SK-N-SH (cell line): ENCODE data around the gene FMO5. TPM values are rescaled to one million over a fixed set of nuclear protein-coding genes. Genes with fewer than 3 reads are reported as not detected.

ENCODE experiments used
- CTCF ChIA-PET: fragments of 300-600, 350-600 bp; formaldehyde crosslinking; extraction: SDS; loops from one replicate; lab custom pipeline; 2021; lab: Yijun Ruan, JAX
- POLR2A ChIA-PET: fragments of 350-600 bp; sonication (Branson Sonifier 250); formaldehyde crosslinking; extraction: SDS; loops from one replicate; lab custom pipeline; 2020; ENCODE audit warnings: antibody characterized with exemption, inconsistent platforms; lab: Yijun Ruan, JAX
- DNase-seq: peaks from one replicate; pipeline ENCODE4 v3.0.0; 2012
- H2AFZ ChIP-seq: fragments of 200-600 bp; sonication (generic); 2 replicates; pipeline ENCODE4 v1.8.1; 2016; ENCODE audit warnings: antibody characterized with exemption, mild to moderate bottlenecking, low read depth
- H3F3A ChIP-seq: fragments of 200-600 bp; sonication (generic); replicated peaks from 2 replicates; pipeline ENCODE3; 2016; ENCODE audit warnings: antibody characterized with exemption, mild to moderate bottlenecking; ENCODE audit not compliant: insufficient read depth
- H3K27ac ChIP-seq, 2 experiments: fragments of 200-500 bp in 1 of 2; fragments of 200-600 bp in 1 of 2; sonication (Bioruptor generic) in 1 of 2; sonication (generic), shearing (Covaris generic) in 1 of 2; 2 replicates each; pipeline versions ENCODE4 v1.5.1 to v1.6.1; 2014 to 2016; ENCODE audit warnings: low read depth in 2 of 2, inconsistent platforms in 1 of 2, low read length in 1 of 2, mild to moderate bottlenecking in 1 of 2, mixed read lengths in 1 of 2
- H3K27me3 ChIP-seq: fragments of 200-600 bp; sonication (generic), shearing (Covaris generic); 2 replicates; pipeline ENCODE4 v1.6.1; 2016; ENCODE audit warnings: mixed run types; ENCODE audit not compliant: insufficient read depth
- H3K36me3 ChIP-seq, 2 experiments: fragments of 200-500 bp in 1 of 2; fragments of 200-600 bp in 1 of 2; sonication (Bioruptor generic) in 1 of 2; sonication (generic) in 1 of 2; replicated peaks in 1 of 2; 2 replicates each; pipeline versions ENCODE3 to v1.5.1; 2014 to 2016; ENCODE audit warnings: low read length in 1 of 2, mild to moderate bottlenecking in 1 of 2; ENCODE audit not compliant: insufficient read depth in 2 of 2, control insufficient read depth in 1 of 2
- H3K4me1 ChIP-seq, 2 experiments: fragments of 200-500 bp in 1 of 2; fragments of 200-600 bp in 1 of 2; sonication (Bioruptor generic) in 1 of 2; sonication (generic), shearing (Covaris generic) in 1 of 2; 2 replicates each; pipeline versions ENCODE4 v1.5.1 to v1.6.1; 2014 to 2016; ENCODE audit warnings: low read depth in 1 of 2, low read length in 1 of 2, mixed run types in 1 of 2; ENCODE audit not compliant: insufficient read depth in 2 of 2, control insufficient read depth in 1 of 2
- H3K4me2 ChIP-seq: fragments of 200-600 bp; sonication (generic), shearing (Covaris generic); 2 replicates; pipeline ENCODE4 v1.6.1; 2017; ENCODE audit warnings: mixed run types
- H3K4me3 ChIP-seq, 2 experiments: fragments of 200-500 bp in 1 of 2; fragments of 200-600 bp in 1 of 2; sonication (Bioruptor generic) in 1 of 2; sonication (generic), shearing (Covaris generic) in 1 of 2; 2 replicates each; pipeline versions ENCODE4 v1.5.1 to v1.8.1; 2014 to 2016; ENCODE audit warnings: low read depth in 2 of 2, inconsistent platforms in 1 of 2, low read length in 1 of 2, mild to moderate bottlenecking in 1 of 2, mixed read lengths in 1 of 2, moderate library complexity in 1 of 2
- H3K79me2 ChIP-seq: fragments of 200-600 bp; sonication (generic); 2 replicates; pipeline ENCODE4 v1.8.1; 2017; ENCODE audit warnings: mild to moderate bottlenecking; ENCODE audit not compliant: insufficient read depth
- H3K9ac ChIP-seq: fragments of 200-600 bp; sonication (generic); 2 replicates; pipeline ENCODE4 v1.6.1; 2017; ENCODE audit warnings: mixed run types
- H3K9me2 ChIP-seq: fragments of 200-600 bp; sonication (generic); 2 replicates; pipeline ENCODE4 v1.6.1; 2017; ENCODE audit warnings: mixed run types
- H3K9me3 ChIP-seq: fragments of 200-600 bp; sonication (generic); 2 replicates; pipeline ENCODE4 v1.6.1; 2017; ENCODE audit warnings: mixed run types, mild to moderate bottlenecking, moderate library complexity
- H4K20me1 ChIP-seq: fragments of 200-600 bp; sonication (generic); 2 replicates; pipeline ENCODE4 v1.6.1; 2017; ENCODE audit warnings: mild to moderate bottlenecking, mixed run types; ENCODE audit not compliant: insufficient read depth
- CHD2 ChIP-seq: fragments of 150-350 bp; IDR thresholded peaks from 2 replicates; pipeline ENCODE4 v1.6.1; 2018; ENCODE audit warnings: low read length; ENCODE audit not compliant: partially characterized antibody
- ELF1 ChIP-seq: IDR thresholded peaks from 2 replicates; pipeline ENCODE4 v1.4.0; 2012
- EP300 ChIP-seq, 2 experiments: IDR thresholded peaks; 2 replicates each; pipeline versions ENCODE4 v1.4.0 to v1.6.1; 2012; ENCODE audit warnings: borderline replicate concordance in 1 of 2, low read depth in 1 of 2, low read length in 1 of 2
- EZH2phosphoT487 ChIP-seq: fragments of 200-600 bp; sonication (generic); IDR thresholded peaks from 2 replicates; pipeline ENCODE4 v1.6.1; 2017; ENCODE audit warnings: low read depth, mixed run types, mild to moderate bottlenecking, antibody characterized with exemption, moderate library complexity, borderline replicate concordance
- FOXJ3 ChIP-seq: sonication (generic); formaldehyde crosslinking; IDR thresholded peaks from 2 replicates; pipeline ENCODE4 v1.5.1; 2020; ENCODE audit warnings: mild to moderate bottlenecking, missing genetic modification reagents
- JUND ChIP-seq: IDR thresholded peaks from 2 replicates; pipeline ENCODE4 v1.4.0; 2012
- MAX ChIP-seq: IDR thresholded peaks from 2 replicates; pipeline ENCODE4 v1.4.0; 2012; ENCODE audit warnings: low read depth
- MEF2A ChIP-seq: IDR thresholded peaks from 2 replicates; pipeline ENCODE4 v1.4.0; 2012; ENCODE audit warnings: low read depth, borderline replicate concordance
- MXI1 ChIP-seq: IDR thresholded peaks from 2 replicates; pipeline ENCODE4 v1.6.1; 2012; ENCODE audit warnings: mild to moderate bottlenecking, low read depth, low read length, improper control_type of control experiment
- NFIC ChIP-seq: IDR thresholded peaks from 2 replicates; pipeline ENCODE4 v1.4.0; 2012; ENCODE audit warnings: borderline replicate concordance
- NRF1 ChIP-seq: IDR thresholded peaks from 2 replicates; pipeline ENCODE4 v1.6.1; 2012; ENCODE audit warnings: low read depth, mild to moderate bottlenecking, low read length
- POLR2AphosphoS5 ChIP-seq: IDR thresholded peaks from 2 replicates; pipeline ENCODE4 v1.6.1; 2012; ENCODE audit warnings: low read depth, low read length
- RFX5 ChIP-seq: IDR thresholded peaks from 2 replicates; pipeline ENCODE4 v1.6.1; 2012; ENCODE audit warnings: mild to moderate bottlenecking, improper control_type of control experiment, low read length
- RXRA ChIP-seq: IDR thresholded peaks from 2 replicates; pipeline ENCODE4 v1.4.0; 2012; ENCODE audit warnings: low read depth, mild to moderate bottlenecking, borderline replicate concordance
- SIN3A ChIP-seq: IDR thresholded peaks from 2 replicates; pipeline ENCODE4 v1.6.1; 2012; ENCODE audit warnings: low read depth, mild to moderate bottlenecking, low read length, moderate library complexity, borderline replicate concordance
- SMC3 ChIP-seq: IDR thresholded peaks from 2 replicates; pipeline ENCODE4 v1.6.1; 2012; ENCODE audit warnings: low read depth, low read length, improper control_type of control experiment
- WGBS: methylation state at CpG from one replicate; pipeline ENCODE4 v1.1.6; 2017; ENCODE audit warnings: low lambda C conversion rate; 5-methylcytosine and 5-hydroxymethylcytosine counted together
- polyA plus RNA-seq, 3 experiments: library from polyadenylated mRNA; depleted of rRNA; stranded (reverse); fragments of >200 nt; gene quantifications; 2 replicates each; pipeline ENCODE4 v1.2.3, GENCODE V29; 2012
- TF ChIP-seq, protein P1 (sequence below): IDR thresholded peaks from 2 replicates; pipeline ENCODE4; 2012
- TF ChIP-seq, protein P2 (sequence below): fragments of 200-600 bp; sonication (generic); IDR thresholded peaks from 2 replicates; pipeline ENCODE4 v1.6.1; 2017; ENCODE audit warnings: antibody characterized with exemption, mild to moderate bottlenecking, moderate library complexity
- TF ChIP-seq, protein P3 (sequence below): IDR thresholded peaks from 2 replicates; pipeline ENCODE4 v1.4.0; 2012; ENCODE audit warnings: low read depth, borderline replicate concordance

FMO5 gene
- polyA plus RNA-seq, 1 of the 3 experiments (the other 2 are of a cell fraction), result 0.30 TPM

DNA sequence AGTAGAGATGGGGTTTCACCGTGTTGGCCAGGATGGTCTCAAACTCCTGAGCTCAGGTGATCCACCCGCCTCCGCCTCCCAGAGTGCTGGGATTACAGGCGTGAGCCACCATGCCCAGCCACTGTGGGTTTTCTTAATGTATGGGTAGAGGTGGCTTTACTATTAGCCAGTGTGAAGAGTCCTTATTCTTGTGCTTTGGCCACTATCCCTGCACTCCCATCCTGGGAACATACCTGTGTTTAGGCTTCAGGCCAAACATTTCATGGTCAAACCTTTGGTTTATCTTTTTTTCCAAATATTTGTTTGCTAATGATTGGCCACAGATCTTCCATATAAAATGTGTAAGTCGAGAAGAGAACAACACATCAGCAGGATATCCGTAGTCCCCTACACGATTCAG lies 16.5 kb downstream of the FMO5 start:
- TF ChIP-seq SMC3, result no peak
- TF ChIP-seq MAX, result no peak
- no peak for TF ChIP-seq CHD2
- TF ChIP-seq EP300 (IDR thresholded peaks at IDR 0.05; ENCODE audit: borderline replicate concordance in 1 of 2, low read depth in 1 of 2, low read length in 1 of 2), result no peak
- TF ChIP-seq RFX5, result no peak
- no peak for TF ChIP-seq MEF2A
- TF ChIP-seq MXI1, result no peak
- no peak for TF ChIP-seq FOXJ3
- no peak for TF ChIP-seq RXRA
- TF ChIP-seq, all 33 proteins: peak for 0
- no peaks in the 10 kb centered on the region for H3K9me3 ChIP-seq
- H3K27me3 ChIP-seq, result no peaks in the 10 kb centered on the region
- ChIA-PET CTCF (no interaction called here), POLR2A (no interaction called here)
- H3K27ac ChIP-seq, result no peak overlapping the region
- no peaks in the 10 kb centered on the region for H3K36me3 ChIP-seq
- no peaks in the 10 kb centered on the region for H4K20me1 ChIP-seq
- no peaks in the 10 kb centered on the region for H3F3A ChIP-seq
- H3K4me1 ChIP-seq, result no peaks in the 10 kb centered on the region
- 74% methylated on average over 7 of the region's 7 CpGs for WGBS
- H3K4me2 ChIP-seq, result no peak overlapping the region
- no peak overlapping the region for H2AFZ ChIP-seq
- no peaks in the 10 kb centered on the region for H3K79me2 ChIP-seq
- DNase-seq, result no peak
- H3K9me2 ChIP-seq, result no peaks in the 10 kb centered on the region
- H3K9ac ChIP-seq, result no peak overlapping the region
- H3K4me3 ChIP-seq, result no peak overlapping the region

GRCh38 chr1:147207192-147207591 lies 17.9 kb downstream of the FMO5 start:
- H3K36me3 ChIP-seq, result no peaks in the 10 kb centered on the region
- H3K79me2 ChIP-seq, result no peaks in the 10 kb centered on the region
- ChIA-PET POLR2A (no interaction called here), CTCF (no interaction called here)
- H3F3A ChIP-seq, result no peaks in the 10 kb centered on the region
- no peaks in the 10 kb centered on the region for H4K20me1 ChIP-seq
- no peaks in the 10 kb centered on the region for H3K9me2 ChIP-seq
- H3K4me2 ChIP-seq, result no peak overlapping the region
- no peak for DNase-seq
- H2AFZ ChIP-seq, result no peak overlapping the region
- 10% methylated on average over 1 of the region's 1 CpG for WGBS
- TF ChIP-seq, protein P1, sequence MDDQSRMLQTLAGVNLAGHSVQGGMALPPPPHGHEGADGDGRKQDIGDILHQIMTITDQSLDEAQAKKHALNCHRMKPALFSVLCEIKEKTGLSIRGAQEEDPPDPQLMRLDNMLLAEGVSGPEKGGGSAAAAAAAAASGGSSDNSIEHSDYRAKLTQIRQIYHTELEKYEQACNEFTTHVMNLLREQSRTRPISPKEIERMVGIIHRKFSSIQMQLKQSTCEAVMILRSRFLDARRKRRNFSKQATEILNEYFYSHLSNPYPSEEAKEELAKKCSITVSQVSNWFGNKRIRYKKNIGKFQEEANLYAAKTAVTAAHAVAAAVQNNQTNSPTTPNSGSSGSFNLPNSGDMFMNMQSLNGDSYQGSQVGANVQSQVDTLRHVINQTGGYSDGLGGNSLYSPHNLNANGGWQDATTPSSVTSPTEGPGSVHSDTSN, result no peak
- TF ChIP-seq RFX5 (no peak), MEF2A (no peak), ELF1 (no peak), CHD2 (no peak), NFIC (no peak)
- H3K9ac ChIP-seq, result no peak overlapping the region
- H3K4me1 ChIP-seq, result no peaks in the 10 kb centered on the region
- no peak overlapping the region for H3K27ac ChIP-seq
- H3K9me3 ChIP-seq, result no peaks in the 10 kb centered on the region
- H3K27me3 ChIP-seq, result no peaks in the 10 kb centered on the region
- no peak overlapping the region for H3K4me3 ChIP-seq

DNA sequence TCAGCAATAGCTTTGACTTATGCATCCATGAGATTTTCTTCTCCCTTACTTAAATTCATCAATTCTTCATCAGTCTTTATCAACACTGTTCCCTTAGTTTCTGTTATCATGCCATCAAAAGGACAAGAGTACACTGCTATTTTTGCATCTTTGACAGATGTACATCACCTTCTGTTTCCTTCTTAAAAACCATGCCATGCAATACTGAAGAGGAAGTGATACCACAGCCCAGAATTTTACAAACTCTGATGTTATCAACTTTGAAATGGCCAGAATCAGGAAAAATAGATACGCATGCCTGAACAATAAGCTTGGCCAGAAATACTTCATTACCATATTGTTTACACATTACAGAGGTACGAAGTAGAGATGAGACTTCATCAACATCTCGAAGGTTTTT lies 21.1 kb downstream of the FMO5 start:
- H3K4me3 ChIP-seq, result no peak overlapping the region
- H3K79me2 ChIP-seq, result no peaks in the 10 kb centered on the region
- whole genome bisulfite sequencing, result 55% methylated on average over 3 of the region's 3 CpGs
- H3K9ac ChIP-seq, result no peak overlapping the region
- no peaks in the 10 kb centered on the region for H3K9me3 ChIP-seq
- H3F3A ChIP-seq, result no peaks in the 10 kb centered on the region
- H3K27me3 ChIP-seq, result no peaks in the 10 kb centered on the region
- no peaks in the 10 kb centered on the region for H4K20me1 ChIP-seq
- no peaks in the 10 kb centered on the region for H3K4me1 ChIP-seq
- no peak overlapping the region for H3K27ac ChIP-seq
- DNase-seq, result no peak
- H3K36me3 ChIP-seq, result no peaks in the 10 kb centered on the region
- no peaks in the 10 kb centered on the region for H3K9me2 ChIP-seq
- CTCF ChIA-PET, result interaction anchor here (0.7 to 1.4 kb wide), 2 partner anchors 38 to 39 kb away, joined by 3 to 4 read pairs; partner anchors contain the start of gene CHD1L
- POLR2A ChIA-PET, result no interaction called here
- no peak overlapping the region for H2AFZ ChIP-seq
- no peak overlapping the region for H3K4me2 ChIP-seq
- TF ChIP-seq, protein P2, sequence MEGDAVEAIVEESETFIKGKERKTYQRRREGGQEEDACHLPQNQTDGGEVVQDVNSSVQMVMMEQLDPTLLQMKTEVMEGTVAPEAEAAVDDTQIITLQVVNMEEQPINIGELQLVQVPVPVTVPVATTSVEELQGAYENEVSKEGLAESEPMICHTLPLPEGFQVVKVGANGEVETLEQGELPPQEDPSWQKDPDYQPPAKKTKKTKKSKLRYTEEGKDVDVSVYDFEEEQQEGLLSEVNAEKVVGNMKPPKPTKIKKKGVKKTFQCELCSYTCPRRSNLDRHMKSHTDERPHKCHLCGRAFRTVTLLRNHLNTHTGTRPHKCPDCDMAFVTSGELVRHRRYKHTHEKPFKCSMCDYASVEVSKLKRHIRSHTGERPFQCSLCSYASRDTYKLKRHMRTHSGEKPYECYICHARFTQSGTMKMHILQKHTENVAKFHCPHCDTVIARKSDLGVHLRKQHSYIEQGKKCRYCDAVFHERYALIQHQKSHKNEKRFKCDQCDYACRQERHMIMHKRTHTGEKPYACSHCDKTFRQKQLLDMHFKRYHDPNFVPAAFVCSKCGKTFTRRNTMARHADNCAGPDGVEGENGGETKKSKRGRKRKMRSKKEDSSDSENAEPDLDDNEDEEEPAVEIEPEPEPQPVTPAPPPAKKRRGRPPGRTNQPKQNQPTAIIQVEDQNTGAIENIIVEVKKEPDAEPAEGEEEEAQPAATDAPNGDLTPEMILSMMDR, result no peak
- TF ChIP-seq SIN3A (no peak), POLR2AphosphoS5 (no peak), EZH2phosphoT487 (no peak), FOXJ3 (no peak), ELF1 (no peak), NRF1 (no peak), JUND (no peak)
- TF ChIP-seq, protein P3, sequence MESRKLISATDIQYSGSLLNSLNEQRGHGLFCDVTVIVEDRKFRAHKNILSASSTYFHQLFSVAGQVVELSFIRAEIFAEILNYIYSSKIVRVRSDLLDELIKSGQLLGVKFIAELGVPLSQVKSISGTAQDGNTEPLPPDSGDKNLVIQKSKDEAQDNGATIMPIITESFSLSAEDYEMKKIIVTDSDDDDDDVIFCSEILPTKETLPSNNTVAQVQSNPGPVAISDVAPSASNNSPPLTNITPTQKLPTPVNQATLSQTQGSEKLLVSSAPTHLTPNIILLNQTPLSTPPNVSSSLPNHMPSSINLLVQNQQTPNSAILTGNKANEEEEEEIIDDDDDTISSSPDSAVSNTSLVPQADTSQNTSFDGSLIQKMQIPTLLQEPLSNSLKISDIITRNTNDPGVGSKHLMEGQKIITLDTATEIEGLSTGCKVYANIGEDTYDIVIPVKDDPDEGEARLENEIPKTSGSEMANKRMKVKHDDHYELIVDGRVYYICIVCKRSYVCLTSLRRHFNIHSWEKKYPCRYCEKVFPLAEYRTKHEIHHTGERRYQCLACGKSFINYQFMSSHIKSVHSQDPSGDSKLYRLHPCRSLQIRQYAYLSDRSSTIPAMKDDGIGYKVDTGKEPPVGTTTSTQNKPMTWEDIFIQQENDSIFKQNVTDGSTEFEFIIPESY, result no peak
